RWPE1 (cell line): ENCODE measurements around the gene LRRN4CL.
A peak's percentile ranks its signal among the peaks of the same experiment; 100 is the strongest.
"Not testable (repeated sequence)": the region's sequence is repeated elsewhere in the genome, so short reads cannot be mapped to it uniquely, and the experiment has no call there.

Experiments
- CTCF ChIA-PET: fragments of 350-600 bp; sonication (Branson Sonifier 250); formaldehyde crosslinking; extraction: SDS; loops from one replicate; lab custom pipeline; 2021; lab: Yijun Ruan, JAX
- POLR2A ChIA-PET: fragments of 400-600 bp; formaldehyde crosslinking; extraction: SDS; loops from one replicate; lab custom pipeline; 2020; ENCODE audit warnings: antibody characterized with exemption; ENCODE audit not compliant: low non-redundant PET; lab: Yijun Ruan, JAX
- DNase-seq: peaks from one replicate; pipeline ENCODE4 v3.0.0; 2012; ENCODE audit warnings: low spot score
- H3K27ac ChIP-seq: fragments of 450-650 bp; 2 replicates; pipeline ENCODE4 v1.5.1; 2017
- CTCF ChIP-seq: fragments of 450-650 bp; conservative IDR thresholded peaks from 2 replicates; pipeline ENCODE4 v1.5.1; 2017; ENCODE audit warnings: low read depth, mild to moderate bottlenecking

Gene LRRN4CL

DNA sequence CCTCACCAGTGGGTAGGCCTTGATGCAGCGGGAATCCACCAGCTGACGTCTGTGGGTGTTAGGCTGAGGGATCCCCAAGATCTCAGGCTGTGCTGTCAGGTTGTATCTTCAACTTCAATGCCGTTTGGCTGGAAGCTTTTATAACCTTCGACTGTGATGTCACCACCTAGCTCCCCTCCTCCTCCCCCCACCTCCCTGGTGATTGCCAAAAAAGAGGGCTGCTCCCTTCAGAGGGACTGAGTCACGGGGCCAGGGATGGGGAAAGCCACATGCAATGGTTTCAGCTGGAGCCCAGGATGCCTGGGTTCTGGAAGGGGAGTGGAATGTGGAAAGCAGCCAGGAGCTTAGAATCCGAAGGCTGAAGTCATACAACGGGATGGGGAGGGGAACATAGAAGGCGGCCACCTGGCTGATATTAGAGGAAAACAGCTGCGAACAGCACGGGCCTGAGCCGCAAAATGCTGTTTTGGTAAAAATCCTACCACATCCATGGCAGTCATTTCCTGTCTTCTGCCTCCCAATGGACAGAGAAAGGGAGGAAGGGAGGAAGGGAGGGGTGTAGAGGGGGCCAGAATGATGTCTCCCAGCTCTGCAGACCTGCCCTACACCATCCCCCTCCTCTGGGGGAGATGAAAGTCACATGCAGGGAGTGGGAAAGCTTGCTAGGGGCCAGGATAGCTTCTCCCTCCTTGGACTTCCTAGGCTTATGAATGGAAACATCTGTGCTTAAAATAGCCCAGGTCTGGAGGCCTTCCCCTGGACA lies at the start of gene LRRN4CL:
TSS of gene LRRN4CL (minus strand) at position 110 of the 763 bp plus-strand sequence. CDS start 1,022 bp downstream, outside the sequence.
- POLR2A ChIA-PET = interaction anchor here (0.7 to 1.1 kb wide), 2 partner anchors 44 to 166 kb away, joined by 3 to 4 read pairs; no protein-coding TSS in a partner anchor
- no peak for TF ChIP-seq CTCF
- CTCF ChIA-PET = interaction anchor here (0.6 to 1.9 kb wide), 3 partner anchors 9 to 97 kb away, joined by 3 to 8 read pairs (median 3); no protein-coding TSS in a partner anchor
- peak; percentile 61 for DNase-seq
- peak within 1 kb of the TSS; percentile 70 for H3K27ac ChIP-seq

- POLR2A ChIA-PET = no interaction called here
- TF ChIP-seq CTCF = no peak
These were observed 47.9 kb upstream of the LRRN4CL start for GRCh38 chr11:62737196-62737595.

GRCh38 chr11:62732830-62733229 lies 43.5 kb upstream of the LRRN4CL start:
- ChIA-PET CTCF (interaction anchor here (0.6 to 0.7 kb wide), 2 partner anchors 11 to 14 kb away, joined by 3 to 6 read pairs; no protein-coding TSS in a partner anchor), POLR2A (no interaction called here)
- peak; percentile 17; the same call in 1 of the 2 replicates for TF ChIP-seq CTCF
- DNase-seq = no peak
- H3K27ac ChIP-seq = peak overlapping the region; percentile 99

More at GRCh38 chr11:62737196-62737595, 47.9 kb upstream of the LRRN4CL start:
- no peak overlapping the region for H3K27ac ChIP-seq
- CTCF ChIA-PET = interaction anchor here (0.7 kb wide), 1 partner anchor 137 kb away, joined by 3 read pairs; no protein-coding TSS in a partner anchor
- no peak for DNase-seq

- DNase-seq = not testable (repeated sequence)
- peak overlapping the region; percentile 99 for H3K27ac ChIP-seq
- ChIA-PET CTCF (interaction anchor here (0.6 to 2.7 kb wide), 2 partner anchors 37 to 56 kb away, joined by 3 to 16 read pairs; no protein-coding TSS in a partner anchor), POLR2A (interaction anchor here (0.6 kb wide), 1 partner anchor 30 kb away, joined by 13 read pairs; no protein-coding TSS in a partner anchor)
These were observed 40.7 kb upstream of the LRRN4CL start for GRCh38 chr11:62730076-62730475.

DNA sequence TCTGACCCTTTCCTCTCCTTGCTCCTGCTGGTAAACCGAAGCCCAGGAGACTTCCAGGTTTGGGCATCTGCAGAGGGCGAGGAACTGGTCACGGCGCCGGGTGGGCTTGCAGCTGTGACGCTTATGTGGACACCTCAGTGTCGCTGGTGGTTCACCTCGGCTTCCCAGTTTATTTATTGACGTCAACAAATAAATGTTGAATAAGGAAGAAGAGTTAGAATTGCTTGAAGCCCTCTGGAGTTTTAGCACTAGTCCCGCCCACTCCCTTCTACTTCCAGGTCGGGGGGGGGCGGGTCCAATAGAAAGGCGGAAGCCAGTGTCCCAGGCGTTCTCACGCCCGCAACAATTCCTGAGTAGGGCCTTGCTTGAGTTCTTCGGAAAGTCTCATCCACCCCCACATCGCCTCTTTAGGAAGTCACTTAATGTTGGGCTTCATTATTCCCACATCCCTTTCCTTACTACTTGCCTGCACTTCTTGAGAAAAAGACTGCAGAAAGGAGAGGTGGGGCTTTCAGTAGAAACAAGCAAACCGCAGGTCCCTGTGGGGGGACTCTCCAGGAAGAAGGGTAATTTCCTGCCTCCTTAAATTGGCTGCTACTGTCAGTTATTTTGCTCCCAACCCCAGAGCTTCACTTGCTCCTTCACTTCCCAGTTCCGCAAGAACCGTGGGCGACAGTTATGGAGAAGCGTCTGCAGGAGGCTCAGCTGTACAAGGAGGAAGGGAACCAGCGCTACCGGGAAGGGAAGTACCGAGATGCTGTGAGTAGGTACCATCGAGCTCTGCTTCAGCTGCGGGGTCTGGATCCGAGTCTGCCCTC lies 39.0 kb upstream of the LRRN4CL start, which contains the start of gene TTC9C:
TSS of gene TTC9C (plus strand) at position 316 of the 818 bp plus-strand sequence. CDS start at position 679, 363 bp downstream.
- CTCF ChIA-PET = interaction anchor here (0.6 to 2.7 kb wide), 3 partner anchors 47 to 60 kb away, joined by 3 to 16 read pairs (median 4); no protein-coding TSS in a partner anchor
- peak; percentile 90 for DNase-seq
- no peak for TF ChIP-seq CTCF
- peak within 1 kb of the TSS; percentile 99 for H3K27ac ChIP-seq
- POLR2A ChIA-PET = interaction anchor here (0.7 to 1.8 kb wide), 4 partner anchors 26 to 106 kb away, joined by 3 to 8 read pairs (median 5); partner anchors contain the start of genes B3GAT3, C11orf98, CSKMT and POLR2G

DNA sequence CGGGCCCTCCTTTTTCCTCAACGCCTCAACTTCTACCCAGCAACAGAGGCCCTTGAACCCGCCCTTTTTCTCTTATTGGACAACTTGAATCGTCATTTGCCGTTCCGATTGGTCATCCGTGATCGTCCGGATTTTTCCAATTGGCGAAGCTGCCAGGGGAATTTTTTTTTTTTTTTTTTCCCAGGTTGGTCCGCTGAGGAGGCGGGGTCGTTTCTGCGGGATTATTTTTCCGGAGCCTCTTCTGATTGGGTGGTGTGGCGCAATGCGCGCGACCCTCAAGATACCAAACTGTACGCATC lies 38.5 kb upstream of the LRRN4CL start:
- ChIA-PET POLR2A (interaction anchor here (0.6 to 1.8 kb wide), 8 partner anchors 12 to 137 kb away, joined by 3 to 8 read pairs (median 4); partner anchors contain the start of genes C11orf98, CSKMT, POLR2G and TUT1), CTCF (interaction anchor here (1.0 to 1.1 kb wide), 2 partner anchors 46 to 58 kb away, joined by 3 read pairs; no protein-coding TSS in a partner anchor)
- H3K27ac ChIP-seq = peak overlapping the region; percentile 99
- TF ChIP-seq CTCF = no peak
- DNase-seq = peak; percentile 96
